HEK293 (cell line): ENCODE data around the gene INF2.

Experiments used
- CTCF ChIA-PET: fragments of 350-600 bp; formaldehyde crosslinking; extraction: SDS; loops from one replicate; lab custom pipeline; 2021; ENCODE audit warnings: antibody characterized with exemption; lab: Yijun Ruan, JAX
- POLR2A ChIA-PET: fragments of 300-600 bp; formaldehyde crosslinking; extraction: SDS; loops from one replicate; lab custom pipeline; 2020; ENCODE audit warnings: antibody characterized with exemption, inconsistent platforms; lab: Yijun Ruan, JAX
- H3K27ac ChIP-seq: fragments of 200-500 bp; sonication (Bioruptor generic); 2 replicates; pipeline ENCODE4 v1.5.1; 2014; ENCODE audit warnings: low read depth, low read length, control low read depth, inconsistent platforms; ENCODE audit errors: extremely low read depth
- H3K36me3 ChIP-seq, 2 experiments: fragments of 200-500 bp in 1 of 2; sonication (Bioruptor generic) in 1 of 2; 1 replicate in 1 of 2; 2 replicates in 1 of 2; pipeline ENCODE4 v1.5.1; 2014 to 2017; ENCODE audit warnings: inconsistent platforms in 2 of 2, low read length in 2 of 2; ENCODE audit not compliant: control insufficient read depth in 2 of 2, insufficient read depth in 1 of 2
- H3K4me1 ChIP-seq: fragments of 200-500 bp; sonication (Bioruptor generic); 2 replicates; pipeline ENCODE4 v1.5.1; 2014; ENCODE audit warnings: mild to moderate bottlenecking, low read length, inconsistent platforms; ENCODE audit not compliant: control insufficient read depth, insufficient read depth
- H3K4me3 ChIP-seq: 2 replicates; pipeline ENCODE4 v1.5.1; 2011; ENCODE audit warnings: low read depth, mild to moderate bottlenecking, control low read depth, low read length, moderate library complexity
- H3K9me3 ChIP-seq: fragments of 200-500 bp; sonication (Bioruptor generic); 2 replicates; pipeline ENCODE4 v1.5.1; 2014; ENCODE audit warnings: low read depth, low read length, inconsistent platforms; ENCODE audit not compliant: control insufficient read depth, insufficient read depth
- BCL11A ChIP-seq: fragments of 450-650 bp; formaldehyde crosslinking; IDR thresholded peaks from 2 replicates; pipeline ENCODE4 v1.5.1; 2016; ENCODE audit warnings: low read depth, missing biosample characterization, missing genetic modification characterization
- BCL11B ChIP-seq: fragments of 450-650 bp; formaldehyde crosslinking; IDR thresholded peaks from 2 replicates; pipeline ENCODE4 v1.5.1; 2016; ENCODE audit warnings: low read depth, missing biosample characterization, missing genetic modification characterization
- GLIS2 ChIP-seq: fragments of 450-650 bp; formaldehyde crosslinking; IDR thresholded peaks from 2 replicates; pipeline ENCODE4 v1.5.1; 2016; ENCODE audit warnings: missing biosample characterization, missing genetic modification characterization
- OVOL3 ChIP-seq: fragments of 450-650 bp; formaldehyde crosslinking; IDR thresholded peaks from 2 replicates; pipeline ENCODE4 v1.5.1; 2016; ENCODE audit warnings: missing biosample characterization, missing genetic modification characterization
- ZBTB7A ChIP-seq: fragments of 450-650 bp; formaldehyde crosslinking; IDR thresholded peaks from 2 replicates; pipeline ENCODE4 v1.5.1; 2016; ENCODE audit warnings: low read depth, missing biosample characterization, missing genetic modification characterization
- ZIC2 ChIP-seq: fragments of 450-650 bp; formaldehyde crosslinking; IDR thresholded peaks from 2 replicates; pipeline ENCODE4 v1.5.1; 2016; ENCODE audit warnings: missing biosample characterization, missing genetic modification characterization
- ZNF114 ChIP-seq: fragments of 450-650 bp; formaldehyde crosslinking; IDR thresholded peaks from 2 replicates; pipeline ENCODE4 v1.5.0; 2017; ENCODE audit warnings: missing biosample characterization, missing genetic modification characterization
- ZNF175 ChIP-seq: fragments of 450-650 bp; formaldehyde crosslinking; IDR thresholded peaks from 2 replicates; pipeline ENCODE4 v1.5.1; 2016; ENCODE audit warnings: missing biosample characterization, missing genetic modification characterization
- ZNF202 ChIP-seq: fragments of 450-650 bp; formaldehyde crosslinking; IDR thresholded peaks from 2 replicates; pipeline ENCODE4 v1.5.1; 2016; ENCODE audit warnings: missing biosample characterization, missing genetic modification characterization, borderline replicate concordance
- ZNF223 ChIP-seq: fragments of 450-650 bp; formaldehyde crosslinking; IDR thresholded peaks from 2 replicates; pipeline ENCODE4 v1.5.1; 2016; ENCODE audit warnings: missing biosample characterization, missing genetic modification characterization
- ZNF350 ChIP-seq: fragments of 450-650 bp; formaldehyde crosslinking; IDR thresholded peaks from 2 replicates; pipeline ENCODE4 v1.5.0; 2017; ENCODE audit warnings: missing biosample characterization, mild to moderate bottlenecking, missing genetic modification characterization
- ZNF426 ChIP-seq: fragments of 450-650 bp; formaldehyde crosslinking; IDR thresholded peaks from 2 replicates; pipeline ENCODE4 v1.5.1; 2017; ENCODE audit warnings: missing biosample characterization, missing genetic modification characterization, mild to moderate bottlenecking, inconsistent platforms, moderate library complexity
- ZNF514 ChIP-seq: fragments of 450-650 bp; formaldehyde crosslinking; IDR thresholded peaks from 2 replicates; pipeline ENCODE4 v1.5.1; 2016; ENCODE audit warnings: missing biosample characterization, missing genetic modification characterization
- ZNF549 ChIP-seq: fragments of 450-650 bp; IDR thresholded peaks from 2 replicates; pipeline ENCODE4 v1.5.1; 2018; ENCODE audit warnings: missing biosample characterization, missing genetic modification characterization, mild to moderate bottlenecking, inconsistent platforms, moderate library complexity
- ZNF600 ChIP-seq: fragments of 450-650 bp; formaldehyde crosslinking; IDR thresholded peaks from 2 replicates; pipeline ENCODE4 v1.5.1; 2016; ENCODE audit warnings: missing biosample characterization, missing genetic modification characterization
- ZNF660 ChIP-seq: fragments of 450-650 bp; IDR thresholded peaks from 2 replicates; pipeline ENCODE4 v1.5.1; 2018; ENCODE audit warnings: missing biosample characterization, mild to moderate bottlenecking, missing genetic modification characterization
- TF ChIP-seq, protein P1 (sequence below): fragments of 450-650 bp; formaldehyde crosslinking; IDR thresholded peaks from 2 replicates; pipeline ENCODE4 v1.5.1; 2017; ENCODE audit warnings: missing biosample characterization, missing genetic modification characterization
- TF ChIP-seq, protein P2 (sequence below): fragments of 450-650 bp; formaldehyde crosslinking; IDR thresholded peaks from 2 replicates; pipeline ENCODE4 v1.5.1; 2016; ENCODE audit warnings: missing biosample characterization, missing genetic modification characterization
- TF ChIP-seq, protein P3 (sequence below): fragments of 450-650 bp; formaldehyde crosslinking; IDR thresholded peaks from 2 replicates; pipeline ENCODE4; 2016; ENCODE audit warnings: missing biosample characterization, missing genetic modification characterization
- TF ChIP-seq, protein P4 (sequence below): fragments of 450-650 bp; formaldehyde crosslinking; IDR thresholded peaks from 2 replicates; pipeline ENCODE4 v1.5.1; 2016; ENCODE audit warnings: missing biosample characterization, missing genetic modification characterization
- TF ChIP-seq, protein P5 (sequence below): fragments of 450-650 bp; formaldehyde crosslinking; IDR thresholded peaks from 2 replicates; pipeline ENCODE4 v1.5.1; 2017; ENCODE audit warnings: missing biosample characterization, missing genetic modification characterization
- TF ChIP-seq, protein P6 (sequence below): fragments of 450-650 bp; formaldehyde crosslinking; IDR thresholded peaks from 2 replicates; pipeline ENCODE4 v1.5.1; 2016; ENCODE audit warnings: missing biosample characterization, missing genetic modification characterization

Gene INF2

DNA sequence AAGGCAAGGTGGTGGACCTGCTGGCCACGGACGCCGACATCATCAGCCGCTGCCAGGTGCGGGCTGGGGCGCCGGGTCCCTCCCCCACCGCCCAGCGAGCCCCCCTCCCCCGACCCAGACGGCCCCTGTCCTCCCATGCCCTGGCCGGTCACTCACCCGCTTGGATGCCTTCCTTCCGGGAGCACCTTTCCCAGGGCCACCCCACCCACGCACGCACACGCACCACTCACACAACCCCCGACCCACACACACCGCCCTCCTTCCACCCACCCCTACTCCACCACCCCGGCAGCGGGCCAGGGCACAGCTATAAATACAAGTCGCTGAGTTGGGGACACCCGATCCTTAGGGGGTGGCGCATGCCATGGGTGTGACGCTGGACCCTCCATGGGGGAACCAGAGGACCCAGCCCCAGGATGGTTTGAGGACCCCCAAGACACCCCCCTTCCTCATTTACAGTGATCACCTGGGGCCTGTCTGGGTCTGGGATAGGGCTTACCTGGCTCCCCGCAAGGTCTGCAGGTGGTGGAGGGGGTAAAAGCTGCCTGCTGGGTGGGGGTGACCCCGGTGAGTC is 35.1 kb downstream of the INF2 start (continued):
- TF ChIP-seq ZNF660 (tag by site-specific recombination) (no peak), ZNF175 (no peak), OVOL3 (no peak)
- TF ChIP-seq, protein P1, sequence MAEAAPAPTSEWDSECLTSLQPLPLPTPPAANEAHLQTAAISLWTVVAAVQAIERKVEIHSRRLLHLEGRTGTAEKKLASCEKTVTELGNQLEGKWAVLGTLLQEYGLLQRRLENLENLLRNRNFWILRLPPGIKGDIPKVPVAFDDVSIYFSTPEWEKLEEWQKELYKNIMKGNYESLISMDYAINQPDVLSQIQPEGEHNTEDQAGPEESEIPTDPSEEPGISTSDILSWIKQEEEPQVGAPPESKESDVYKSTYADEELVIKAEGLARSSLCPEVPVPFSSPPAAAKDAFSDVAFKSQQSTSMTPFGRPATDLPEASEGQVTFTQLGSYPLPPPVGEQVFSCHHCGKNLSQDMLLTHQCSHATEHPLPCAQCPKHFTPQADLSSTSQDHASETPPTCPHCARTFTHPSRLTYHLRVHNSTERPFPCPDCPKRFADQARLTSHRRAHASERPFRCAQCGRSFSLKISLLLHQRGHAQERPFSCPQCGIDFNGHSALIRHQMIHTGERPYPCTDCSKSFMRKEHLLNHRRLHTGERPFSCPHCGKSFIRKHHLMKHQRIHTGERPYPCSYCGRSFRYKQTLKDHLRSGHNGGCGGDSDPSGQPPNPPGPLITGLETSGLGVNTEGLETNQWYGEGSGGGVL (tag by site-specific recombination): peak; percentile 55; the same call in 1 of the 2 replicates

DNA sequence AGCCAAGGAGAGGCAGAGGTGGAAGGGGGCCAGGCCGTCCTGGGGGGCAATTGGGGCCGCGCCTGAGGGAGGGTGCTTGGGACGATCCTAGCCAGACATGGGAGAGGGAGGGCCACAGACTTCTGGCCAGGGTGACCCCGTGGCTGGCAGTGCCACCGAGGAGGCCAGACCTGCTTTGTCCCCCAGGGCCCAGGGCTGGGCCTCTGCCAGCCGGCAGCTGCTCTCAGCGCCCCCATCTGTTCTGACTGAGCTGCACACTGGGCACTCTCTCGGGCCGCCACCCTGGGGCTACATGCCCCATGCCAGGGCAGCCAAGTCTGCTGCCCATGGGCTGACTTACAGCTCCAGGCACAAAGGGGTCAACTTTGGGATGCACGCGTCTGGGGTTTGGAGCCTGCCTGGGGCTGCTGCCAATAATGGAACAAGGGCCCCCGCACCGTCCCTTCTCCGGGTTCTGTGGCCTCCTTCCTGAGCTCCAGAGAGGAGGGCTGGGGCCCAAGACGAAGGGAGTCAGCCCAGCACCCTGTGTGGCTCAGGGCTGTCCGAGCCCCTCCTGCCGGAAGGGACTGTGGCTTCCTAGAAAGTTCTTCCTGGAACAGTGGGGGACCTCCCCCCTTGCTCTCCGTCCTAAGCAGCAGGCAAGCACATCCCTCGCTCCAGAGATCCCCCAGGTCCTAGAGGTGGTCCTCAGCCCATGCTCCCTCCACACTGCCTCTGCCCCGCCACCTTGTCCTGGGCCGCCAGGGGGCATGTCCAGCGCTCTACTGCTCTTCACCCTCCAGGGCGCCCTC is 35.8 kb downstream of the INF2 start:
- H3K36me3 ChIP-seq: no peaks in the 10 kb centered on the region
- no peaks in the 10 kb centered on the region; the same call in 1 of the 2 replicates for H3K4me1 ChIP-seq
- H3K27ac ChIP-seq: no peak overlapping the region
- no peaks in the 10 kb centered on the region for H3K9me3 ChIP-seq
- CTCF ChIA-PET: interaction anchor here (0.6 to 2.0 kb wide), 5 partner anchors 11 to 525 kb away, joined by 3 to 4 read pairs (median 3); no protein-coding TSS in a partner anchor
- POLR2A ChIA-PET: no interaction called here
- no peak overlapping the region for H3K4me3 ChIP-seq
- TF ChIP-seq ZNF426 (tag by site-specific recombination) (no peak), ZNF202 (tag by site-specific recombination) (no peak), ZNF223 (tag by site-specific recombination) (no peak), ZNF600 (no peak), ZNF514 (tag by site-specific recombination) (no peak), ZNF549 (tag by site-specific recombination) (no peak), BCL11B (tag by site-specific recombination) (peak; percentile 58; the same call in 1 of the 2 replicates), BCL11A (peak; percentile 27; the same call in 1 of the 2 replicates), ZIC2 (tag by site-specific recombination) (no peak), ZNF114 (tag by site-specific recombination) (no peak), ZNF350 (tag by site-specific recombination) (no peak), GLIS2 (tag by site-specific recombination) (peak; percentile 36; the same call in 1 of the 2 replicates), ZBTB7A (tag by site-specific recombination) (0 out of 2 replicates have a peak, but pooled peaks have one; percentile 38)
- TF ChIP-seq, protein P2, sequence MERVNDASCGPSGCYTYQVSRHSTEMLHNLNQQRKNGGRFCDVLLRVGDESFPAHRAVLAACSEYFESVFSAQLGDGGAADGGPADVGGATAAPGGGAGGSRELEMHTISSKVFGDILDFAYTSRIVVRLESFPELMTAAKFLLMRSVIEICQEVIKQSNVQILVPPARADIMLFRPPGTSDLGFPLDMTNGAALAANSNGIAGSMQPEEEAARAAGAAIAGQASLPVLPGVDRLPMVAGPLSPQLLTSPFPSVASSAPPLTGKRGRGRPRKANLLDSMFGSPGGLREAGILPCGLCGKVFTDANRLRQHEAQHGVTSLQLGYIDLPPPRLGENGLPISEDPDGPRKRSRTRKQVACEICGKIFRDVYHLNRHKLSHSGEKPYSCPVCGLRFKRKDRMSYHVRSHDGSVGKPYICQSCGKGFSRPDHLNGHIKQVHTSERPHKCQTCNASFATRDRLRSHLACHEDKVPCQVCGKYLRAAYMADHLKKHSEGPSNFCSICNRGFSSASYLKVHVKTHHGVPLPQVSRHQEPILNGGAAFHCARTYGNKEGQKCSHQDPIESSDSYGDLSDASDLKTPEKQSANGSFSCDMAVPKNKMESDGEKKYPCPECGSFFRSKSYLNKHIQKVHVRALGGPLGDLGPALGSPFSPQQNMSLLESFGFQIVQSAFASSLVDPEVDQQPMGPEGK: peak; percentile 70; the same call in 1 of the 2 replicates
- TF ChIP-seq, protein P3, sequence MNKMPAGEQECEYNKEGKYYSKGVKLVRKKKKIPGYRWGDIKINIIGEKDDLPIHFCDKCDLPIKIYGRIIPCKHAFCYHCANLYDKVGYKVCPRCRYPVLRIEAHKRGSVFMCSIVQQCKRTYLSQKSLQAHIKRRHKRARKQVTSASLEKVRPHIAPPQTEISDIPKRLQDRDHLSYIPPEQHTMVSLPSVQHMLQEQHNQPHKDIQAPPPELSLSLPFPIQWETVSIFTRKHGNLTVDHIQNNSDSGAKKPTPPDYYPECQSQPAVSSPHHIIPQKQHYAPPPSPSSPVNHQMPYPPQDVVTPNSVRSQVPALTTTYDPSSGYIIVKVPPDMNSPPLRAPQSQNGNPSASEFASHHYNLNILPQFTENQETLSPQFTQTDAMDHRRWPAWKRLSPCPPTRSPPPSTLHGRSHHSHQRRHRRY (tag by site-specific recombination): no peak
- TF ChIP-seq, protein P4, sequence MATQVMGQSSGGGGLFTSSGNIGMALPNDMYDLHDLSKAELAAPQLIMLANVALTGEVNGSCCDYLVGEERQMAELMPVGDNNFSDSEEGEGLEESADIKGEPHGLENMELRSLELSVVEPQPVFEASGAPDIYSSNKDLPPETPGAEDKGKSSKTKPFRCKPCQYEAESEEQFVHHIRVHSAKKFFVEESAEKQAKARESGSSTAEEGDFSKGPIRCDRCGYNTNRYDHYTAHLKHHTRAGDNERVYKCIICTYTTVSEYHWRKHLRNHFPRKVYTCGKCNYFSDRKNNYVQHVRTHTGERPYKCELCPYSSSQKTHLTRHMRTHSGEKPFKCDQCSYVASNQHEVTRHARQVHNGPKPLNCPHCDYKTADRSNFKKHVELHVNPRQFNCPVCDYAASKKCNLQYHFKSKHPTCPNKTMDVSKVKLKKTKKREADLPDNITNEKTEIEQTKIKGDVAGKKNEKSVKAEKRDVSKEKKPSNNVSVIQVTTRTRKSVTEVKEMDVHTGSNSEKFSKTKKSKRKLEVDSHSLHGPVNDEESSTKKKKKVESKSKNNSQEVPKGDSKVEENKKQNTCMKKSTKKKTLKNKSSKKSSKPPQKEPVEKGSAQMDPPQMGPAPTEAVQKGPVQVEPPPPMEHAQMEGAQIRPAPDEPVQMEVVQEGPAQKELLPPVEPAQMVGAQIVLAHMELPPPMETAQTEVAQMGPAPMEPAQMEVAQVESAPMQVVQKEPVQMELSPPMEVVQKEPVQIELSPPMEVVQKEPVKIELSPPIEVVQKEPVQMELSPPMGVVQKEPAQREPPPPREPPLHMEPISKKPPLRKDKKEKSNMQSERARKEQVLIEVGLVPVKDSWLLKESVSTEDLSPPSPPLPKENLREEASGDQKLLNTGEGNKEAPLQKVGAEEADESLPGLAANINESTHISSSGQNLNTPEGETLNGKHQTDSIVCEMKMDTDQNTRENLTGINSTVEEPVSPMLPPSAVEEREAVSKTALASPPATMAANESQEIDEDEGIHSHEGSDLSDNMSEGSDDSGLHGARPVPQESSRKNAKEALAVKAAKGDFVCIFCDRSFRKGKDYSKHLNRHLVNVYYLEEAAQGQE (tag by site-specific recombination): no peak
- TF ChIP-seq, protein P5, sequence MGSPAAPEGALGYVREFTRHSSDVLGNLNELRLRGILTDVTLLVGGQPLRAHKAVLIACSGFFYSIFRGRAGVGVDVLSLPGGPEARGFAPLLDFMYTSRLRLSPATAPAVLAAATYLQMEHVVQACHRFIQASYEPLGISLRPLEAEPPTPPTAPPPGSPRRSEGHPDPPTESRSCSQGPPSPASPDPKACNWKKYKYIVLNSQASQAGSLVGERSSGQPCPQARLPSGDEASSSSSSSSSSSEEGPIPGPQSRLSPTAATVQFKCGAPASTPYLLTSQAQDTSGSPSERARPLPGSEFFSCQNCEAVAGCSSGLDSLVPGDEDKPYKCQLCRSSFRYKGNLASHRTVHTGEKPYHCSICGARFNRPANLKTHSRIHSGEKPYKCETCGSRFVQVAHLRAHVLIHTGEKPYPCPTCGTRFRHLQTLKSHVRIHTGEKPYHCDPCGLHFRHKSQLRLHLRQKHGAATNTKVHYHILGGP (tag by site-specific recombination): peak; percentile 45; the same call in 1 of the 2 replicates
- TF ChIP-seq, protein P6, sequence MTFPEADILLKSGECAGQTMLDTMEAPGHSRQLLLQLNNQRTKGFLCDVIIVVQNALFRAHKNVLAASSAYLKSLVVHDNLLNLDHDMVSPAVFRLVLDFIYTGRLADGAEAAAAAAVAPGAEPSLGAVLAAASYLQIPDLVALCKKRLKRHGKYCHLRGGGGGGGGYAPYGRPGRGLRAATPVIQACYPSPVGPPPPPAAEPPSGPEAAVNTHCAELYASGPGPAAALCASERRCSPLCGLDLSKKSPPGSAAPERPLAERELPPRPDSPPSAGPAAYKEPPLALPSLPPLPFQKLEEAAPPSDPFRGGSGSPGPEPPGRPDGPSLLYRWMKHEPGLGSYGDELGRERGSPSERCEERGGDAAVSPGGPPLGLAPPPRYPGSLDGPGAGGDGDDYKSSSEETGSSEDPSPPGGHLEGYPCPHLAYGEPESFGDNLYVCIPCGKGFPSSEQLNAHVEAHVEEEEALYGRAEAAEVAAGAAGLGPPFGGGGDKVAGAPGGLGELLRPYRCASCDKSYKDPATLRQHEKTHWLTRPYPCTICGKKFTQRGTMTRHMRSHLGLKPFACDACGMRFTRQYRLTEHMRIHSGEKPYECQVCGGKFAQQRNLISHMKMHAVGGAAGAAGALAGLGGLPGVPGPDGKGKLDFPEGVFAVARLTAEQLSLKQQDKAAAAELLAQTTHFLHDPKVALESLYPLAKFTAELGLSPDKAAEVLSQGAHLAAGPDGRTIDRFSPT (tag by site-specific recombination): peak; percentile 56; the same call in 1 of the 2 replicates
